HG03571 (cell line): ENCODE data around the gene NUDCD2.

ENCODE experiments used
- ATAC-seq: cut with Tn5 transposase; IDR thresholded peaks from one replicate; pipeline ENCODE4 v1.9.1; 2021; ENCODE audit not compliant: unreplicated experiment

NUDCD2 gene

GRCh38 chr5:163459819-163460561, at the start of gene NUDCD2:
TSS of gene NUDCD2 (minus strand) at chr5:163460102. CDS start at chr5:163460050, 52 bp downstream.
- ATAC-seq = peak; percentile 84

DNA sequence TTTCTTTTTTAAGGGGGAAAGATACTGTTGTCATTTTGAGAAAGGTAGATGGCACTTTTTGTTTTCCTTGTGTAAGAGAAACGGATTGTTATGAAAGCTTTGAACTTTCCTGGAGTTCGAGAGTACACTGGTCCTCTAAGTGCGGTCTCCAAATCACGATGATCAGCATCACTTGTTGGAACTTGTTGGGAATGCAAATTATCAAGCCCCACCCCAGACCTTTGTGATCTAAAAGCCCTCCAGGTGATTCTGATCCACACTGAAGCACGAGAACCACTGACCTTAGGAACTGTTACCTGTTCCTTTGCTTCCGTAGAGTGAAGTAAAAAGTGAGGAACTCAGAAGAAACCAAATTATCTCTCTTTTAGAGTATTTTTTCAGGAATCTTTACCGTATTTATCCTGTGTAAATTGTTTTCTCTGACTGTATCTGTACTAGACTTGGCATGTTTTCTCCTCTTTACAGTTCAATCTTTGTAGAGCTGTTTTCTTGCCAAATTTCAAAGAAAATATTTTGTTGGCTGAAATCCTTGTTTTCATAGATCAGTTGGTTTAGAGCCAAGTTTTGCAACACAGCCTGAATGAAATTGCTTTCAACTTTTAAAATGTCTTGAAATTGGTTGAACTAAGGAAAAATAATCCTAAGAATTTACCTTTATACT, 49.5 kb upstream of the NUDCD2 start:
- ATAC-seq = no peak

DNA sequence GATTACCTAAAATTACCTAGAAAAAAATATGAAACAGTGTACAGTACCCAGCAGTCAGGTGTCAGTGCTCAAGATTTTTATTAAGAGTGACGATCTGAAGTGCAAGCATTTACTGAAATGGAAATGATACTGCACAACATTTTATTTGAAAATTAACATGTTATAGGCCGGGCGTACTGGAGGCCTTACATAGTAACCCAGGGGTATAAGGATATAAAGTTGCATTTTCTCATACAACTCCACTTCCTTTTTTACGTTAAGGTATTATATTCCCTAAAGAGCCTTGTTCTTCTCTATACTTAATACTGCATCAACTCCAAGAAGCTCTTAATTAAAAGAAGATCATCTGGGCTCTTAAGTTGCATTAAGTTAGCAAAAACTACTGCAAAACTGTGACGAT, 48.9 kb upstream of the NUDCD2 start:
- no peak for ATAC-seq

DNA sequence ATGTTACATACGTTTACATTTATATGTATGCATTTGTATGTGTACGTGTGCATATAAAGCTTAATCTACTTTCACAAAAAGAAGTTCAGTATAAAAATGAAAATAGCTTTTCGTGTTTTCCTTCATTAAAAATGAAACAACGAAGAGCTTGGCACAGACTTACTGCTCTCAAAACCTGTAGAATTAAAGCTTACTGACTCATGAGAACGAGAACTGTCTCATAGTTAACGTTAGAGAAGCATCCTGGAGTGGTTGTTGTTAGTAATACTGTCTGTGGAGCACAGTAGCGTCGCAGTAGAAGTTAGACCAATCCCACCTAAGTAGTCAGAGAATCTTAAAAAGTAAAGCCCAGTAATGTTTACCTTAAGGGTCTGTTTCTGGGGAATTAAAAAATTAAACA, 46.8 kb upstream of the NUDCD2 start:
- no peak for ATAC-seq

DNA sequence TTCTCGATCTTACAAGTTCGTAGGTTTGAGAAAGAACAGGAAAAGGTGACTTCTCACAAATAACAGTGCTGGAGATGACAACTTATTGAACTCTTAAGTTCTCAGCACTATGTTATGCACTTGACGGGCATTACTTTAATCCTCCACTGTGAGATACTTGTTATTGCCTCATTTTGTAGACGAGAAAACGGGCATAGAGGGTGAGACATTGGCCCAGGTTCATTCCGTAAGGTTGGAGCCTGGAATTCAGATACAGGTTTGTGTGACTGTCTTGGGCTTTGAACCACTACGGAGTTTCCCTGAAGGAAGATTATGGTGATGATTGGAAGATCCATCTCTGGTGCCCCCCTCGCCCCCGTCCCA, 46.2 kb upstream of the NUDCD2 start:
- ATAC-seq = peak; percentile 9

GRCh38 chr5:163505368-163506094, 45.6 kb upstream of the NUDCD2 start, which contains the start of gene MAT2B:
TSS of gene MAT2B (plus strand) at chr5:163505619. CDS start at chr5:163505687, 68 bp downstream.
- peak; percentile 91 for ATAC-seq

DNA sequence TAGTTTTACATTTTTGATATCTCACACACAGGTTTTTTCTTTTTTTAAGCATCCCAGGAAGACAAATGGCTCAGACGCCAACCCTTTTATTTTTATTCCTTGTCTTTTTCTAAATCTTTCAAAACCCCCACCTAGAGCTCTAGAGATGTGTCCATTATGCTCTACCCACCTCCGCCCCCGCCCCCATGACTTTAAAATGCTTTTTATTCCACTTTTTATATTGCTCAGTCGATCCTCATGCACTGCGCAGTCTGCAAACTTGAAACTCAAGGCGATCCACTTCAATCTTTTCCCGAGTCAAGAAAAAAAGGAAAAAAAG, 45.1 kb upstream of the NUDCD2 start:
- no peak for ATAC-seq

DNA sequence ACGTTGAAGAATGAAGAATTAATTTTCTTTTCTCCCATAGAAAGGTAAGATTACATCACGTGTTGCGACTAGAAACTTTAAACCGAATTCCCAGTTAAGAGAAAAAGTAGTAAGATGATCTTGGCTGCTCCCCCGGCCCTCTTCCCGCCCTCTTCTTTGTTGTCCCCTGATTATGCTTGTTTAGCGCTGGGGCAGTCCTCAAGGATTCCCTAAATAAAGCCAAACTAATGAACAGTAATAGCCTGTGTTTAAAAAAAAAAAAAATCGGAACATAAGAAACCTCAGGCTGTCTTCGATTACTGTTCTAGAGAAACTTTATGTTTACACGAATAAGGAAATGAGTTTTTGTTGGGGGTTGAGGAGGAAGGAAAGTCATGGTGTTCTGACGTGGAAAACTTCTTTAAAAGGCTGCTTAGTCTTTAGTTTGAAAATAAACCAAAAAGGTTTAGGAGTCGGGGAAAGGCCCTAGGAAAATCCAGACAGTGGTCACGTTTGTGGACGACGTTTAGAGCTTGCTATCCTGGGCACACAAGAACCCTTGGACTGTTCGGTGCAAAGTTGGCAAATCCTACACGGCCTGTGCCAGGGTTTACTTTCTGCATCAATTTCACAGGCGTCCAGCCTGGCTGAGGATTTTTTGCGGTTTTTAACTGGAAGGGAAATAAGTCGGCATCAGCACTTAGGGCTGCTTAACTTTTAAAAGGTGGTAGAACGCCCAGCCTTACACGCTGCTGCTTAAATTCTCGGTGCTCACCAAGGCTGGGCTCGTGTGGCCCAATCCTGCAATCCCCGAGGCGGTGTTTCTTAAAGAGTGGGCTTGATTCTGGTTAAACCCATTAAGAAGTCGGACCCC, 44.4 kb upstream of the NUDCD2 start:
- ATAC-seq = no peak

DNA sequence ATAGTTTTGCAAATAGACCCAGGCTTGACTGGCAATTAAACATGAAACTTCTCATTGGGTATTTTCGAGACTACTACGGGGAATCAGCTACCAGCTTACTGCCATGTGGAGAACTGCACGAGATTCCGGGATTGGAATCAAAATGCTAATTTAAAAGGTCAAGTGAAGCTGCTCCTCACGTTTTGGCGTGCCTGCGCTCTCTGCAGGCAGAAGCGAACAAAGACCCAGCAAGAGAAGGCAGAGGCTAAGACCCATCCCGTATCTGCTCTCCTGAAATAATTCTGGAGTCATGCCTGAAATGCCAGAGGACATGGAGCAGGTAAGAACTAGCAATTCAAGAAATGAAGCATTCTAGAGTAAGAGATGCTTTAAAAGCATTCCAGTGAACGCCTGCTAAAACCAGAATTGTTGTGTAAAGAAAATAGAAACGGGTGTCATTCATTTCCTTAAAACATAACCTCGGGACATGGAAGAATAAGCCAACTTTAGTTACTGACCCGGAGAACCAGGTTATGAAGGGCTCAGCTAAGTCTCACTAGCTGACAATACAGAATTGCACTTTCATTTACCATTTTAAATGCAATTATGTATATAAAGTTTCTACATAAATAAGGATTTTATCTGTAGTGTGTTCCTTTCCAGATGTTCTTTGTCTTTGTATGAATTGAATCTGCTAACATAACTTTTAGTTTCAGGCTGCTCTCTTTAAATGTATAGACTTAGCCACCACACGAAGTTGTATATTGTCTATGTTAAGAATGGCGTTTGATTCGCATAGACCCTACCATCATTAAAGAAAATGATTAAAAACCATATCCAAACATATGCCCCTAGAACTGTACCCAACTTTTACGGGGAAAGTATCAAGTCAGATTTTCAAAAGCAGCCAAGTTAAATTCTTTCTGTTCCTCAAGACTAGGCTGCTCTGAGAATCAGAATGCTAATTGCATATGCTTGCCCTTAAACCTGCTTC, 43.5 kb upstream of the NUDCD2 start:
- no peak for ATAC-seq

- no peak for ATAC-seq
These were observed 42.6 kb upstream of the NUDCD2 start for GRCh38 chr5:163502521-163502920.

GRCh38 chr5:163498886-163499285, 39.0 kb upstream of the NUDCD2 start:
- no peak for ATAC-seq

DNA sequence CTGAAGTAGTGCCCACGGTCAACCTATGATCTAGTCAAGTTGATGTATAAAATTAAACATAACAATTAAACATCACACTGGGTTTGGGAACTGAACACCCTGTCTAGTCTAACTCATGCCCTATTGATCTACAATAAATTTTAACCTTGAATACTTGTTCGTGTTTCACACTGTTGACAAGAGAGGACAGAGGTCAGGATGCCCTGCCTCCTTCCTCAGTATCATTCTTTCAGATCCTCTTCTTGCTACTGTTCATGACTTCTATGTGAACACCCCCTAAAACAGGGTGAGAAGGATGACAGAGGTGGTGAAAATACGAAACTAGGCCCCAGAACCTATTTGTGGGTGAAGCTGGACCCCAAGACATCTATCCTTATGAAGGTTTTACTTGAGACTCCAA, 37.4 kb upstream of the NUDCD2 start:
- ATAC-seq = no peak

- no peak for ATAC-seq
These were observed 36.4 kb upstream of the NUDCD2 start for GRCh38 chr5:163496286-163496685.

DNA sequence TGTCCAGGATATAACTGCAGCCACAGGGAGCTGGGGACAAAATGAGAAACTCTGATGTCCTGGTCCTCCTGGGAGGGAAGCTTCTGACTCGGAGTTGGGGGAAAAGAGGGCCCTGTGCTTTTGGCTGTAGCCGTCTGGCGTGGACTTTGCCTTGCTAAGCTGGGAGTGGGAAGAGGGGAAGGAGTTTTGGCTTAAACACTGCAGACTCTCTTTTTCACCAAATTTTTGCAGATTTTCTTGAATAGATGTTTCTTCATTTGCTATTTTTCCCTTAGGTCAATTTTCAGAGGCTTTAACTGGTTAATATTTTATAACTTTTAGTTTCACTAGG, 29.8 kb upstream of the NUDCD2 start:
- no peak for ATAC-seq

GRCh38 chr5:163489055-163489744, 29.3 kb upstream of the NUDCD2 start:
- no peak for ATAC-seq

DNA sequence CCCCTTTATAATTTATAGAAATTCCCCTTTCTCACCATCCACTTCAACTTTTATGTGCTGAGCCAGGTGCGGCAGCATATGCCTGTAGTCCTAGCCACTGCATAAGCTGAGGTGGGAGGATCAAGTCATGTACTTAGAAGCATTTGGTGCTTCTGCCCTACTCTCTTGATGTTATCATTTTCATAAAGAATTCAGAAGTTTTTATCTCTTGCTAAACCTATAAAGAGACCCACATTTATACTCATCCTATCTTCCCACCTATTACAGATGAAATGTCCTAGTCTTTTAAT, 19.0 kb upstream of the NUDCD2 start:
- ATAC-seq = no peak

DNA sequence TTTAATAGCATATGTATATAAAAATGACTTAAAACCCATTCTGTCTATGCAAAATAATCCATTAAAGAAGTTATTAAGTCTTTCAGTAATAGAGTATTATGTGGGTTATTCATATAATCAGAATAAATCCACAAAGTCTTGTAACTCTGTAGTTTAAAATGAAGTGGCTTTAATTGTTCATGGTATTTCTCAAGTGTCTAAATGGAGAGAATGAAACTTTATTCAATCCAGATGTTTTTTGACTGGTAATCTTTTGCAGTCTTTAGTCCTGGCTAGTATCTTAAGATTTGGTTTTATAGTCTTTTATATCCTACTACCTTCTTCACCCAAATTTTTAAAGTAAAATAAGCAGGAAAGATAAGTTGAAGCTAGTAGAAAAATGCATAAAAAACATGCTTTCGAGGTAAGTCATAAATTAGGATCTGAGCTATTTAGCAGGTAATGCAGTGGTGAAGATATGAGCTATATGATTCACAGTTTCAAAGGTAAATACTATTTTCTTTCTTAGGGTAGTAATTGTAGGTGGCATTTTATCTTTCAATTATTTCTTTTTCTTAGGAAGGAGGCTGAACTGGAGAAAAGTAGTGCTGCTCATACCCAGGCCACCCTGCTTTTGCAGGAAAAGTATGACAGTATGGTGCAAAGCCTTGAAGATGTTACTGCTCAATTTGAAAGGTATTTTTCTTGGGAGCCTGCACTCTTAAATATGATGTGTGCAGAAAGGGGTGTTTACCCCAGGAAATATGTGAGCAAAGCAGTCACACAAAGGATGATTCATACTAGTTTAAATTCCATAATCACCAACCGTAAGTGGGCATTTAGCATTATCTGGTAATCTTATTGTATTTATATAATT, 18.5 kb upstream of the NUDCD2 start:
- ATAC-seq = no peak

DNA sequence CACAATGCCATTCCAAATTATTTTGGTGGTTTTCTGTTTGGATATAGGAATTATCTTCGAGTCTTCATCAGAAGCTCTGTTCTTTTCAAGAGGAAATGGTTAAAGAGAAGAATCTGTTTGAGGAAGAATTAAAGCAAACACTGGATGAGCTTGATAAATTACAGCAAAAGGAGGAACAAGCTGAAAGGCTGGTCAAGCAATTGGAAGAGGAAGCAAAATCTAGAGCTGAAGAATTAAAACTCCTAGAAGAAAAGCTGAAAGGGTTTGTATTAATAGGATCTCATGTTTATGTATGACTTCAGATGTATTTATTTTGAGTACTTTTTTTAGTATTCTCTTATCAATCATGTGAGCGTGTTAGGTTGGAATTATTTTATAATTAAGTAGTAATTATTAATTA, 15.5 kb upstream of the NUDCD2 start:
- no peak for ATAC-seq
